Measurements from ENCODE around the gene SNTN.
"Not testable (repeated sequence)": the region's sequence is repeated elsewhere in the genome, so short reads cannot be mapped to it uniquely, and the experiment has no call there.

SNTN gene

DNA sequence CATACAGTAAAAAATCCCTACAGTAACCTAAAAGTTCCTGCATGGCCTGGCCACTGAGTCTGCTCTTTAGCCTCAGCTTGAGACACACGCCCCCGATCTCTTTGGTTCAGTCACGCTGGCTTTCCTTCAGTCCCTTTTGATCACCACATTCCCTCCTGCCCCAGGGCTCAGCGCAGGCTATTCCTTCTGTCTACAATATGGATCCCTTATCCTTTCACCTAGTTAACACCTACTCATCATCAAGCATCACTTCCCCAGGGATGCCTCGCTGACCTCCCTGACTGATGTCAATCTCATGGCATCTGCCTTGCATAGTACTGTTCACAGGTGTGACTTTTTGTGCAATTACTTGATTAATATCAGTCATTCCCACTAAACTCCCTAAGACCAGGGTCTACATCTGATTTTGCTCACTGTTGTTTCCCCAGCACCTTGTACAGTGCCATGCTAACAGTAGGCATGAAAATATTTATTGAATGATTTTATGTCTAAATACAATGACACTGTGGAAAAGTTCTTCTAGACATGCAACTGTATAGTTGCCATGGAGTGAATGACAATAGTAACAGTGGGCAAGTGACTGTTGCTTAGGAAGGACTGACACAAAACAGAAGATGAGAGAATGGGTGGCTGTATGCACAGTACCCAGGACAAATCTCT, at the start of gene SNTN:
SNTN (plus strand) TSS at position 610 of the 660 bp plus-strand sequence; CDS start at position 623, 13 bp downstream.
- no peak for DNase-seq

DNA sequence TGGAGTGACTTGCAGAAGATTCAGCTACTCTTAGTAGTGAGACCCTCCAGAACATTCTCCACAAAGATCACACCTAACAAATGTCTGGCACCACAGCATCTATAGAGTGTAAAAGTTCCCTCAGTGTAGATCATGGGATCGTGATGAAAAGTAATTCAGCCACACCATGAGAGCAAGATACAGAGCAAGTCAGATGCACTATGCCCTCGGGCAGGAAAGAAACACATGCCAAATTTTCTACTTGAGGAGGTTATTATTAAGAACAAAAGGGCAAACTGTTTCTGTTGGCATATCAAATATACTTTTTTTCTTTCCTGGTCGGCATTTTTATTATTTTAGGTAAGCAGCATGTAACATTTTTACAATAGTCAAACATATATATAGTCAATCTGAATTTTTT, 44.8 kb upstream of the SNTN start:
- DNase-seq = no peak

DNA sequence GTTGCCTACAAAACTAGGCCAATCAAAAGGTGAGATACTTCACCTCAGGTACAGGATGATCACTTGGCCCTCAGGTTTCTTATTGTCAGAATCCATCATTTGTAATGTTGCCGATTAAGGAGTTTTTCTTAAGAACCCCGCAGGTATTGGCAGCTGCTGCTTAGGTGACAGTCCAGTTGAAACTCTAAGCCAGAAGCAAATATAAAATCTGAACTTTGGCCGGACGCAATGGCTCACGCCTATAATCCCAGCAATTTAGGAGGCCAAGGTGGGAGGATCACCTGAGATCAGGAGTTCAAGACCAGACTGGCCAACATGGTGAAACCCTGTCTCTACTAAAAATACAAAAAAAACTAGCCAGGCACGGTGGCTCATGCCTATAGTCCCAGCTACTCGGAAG, 43.1 kb upstream of the SNTN start:
- DNase-seq = no peak

DNA sequence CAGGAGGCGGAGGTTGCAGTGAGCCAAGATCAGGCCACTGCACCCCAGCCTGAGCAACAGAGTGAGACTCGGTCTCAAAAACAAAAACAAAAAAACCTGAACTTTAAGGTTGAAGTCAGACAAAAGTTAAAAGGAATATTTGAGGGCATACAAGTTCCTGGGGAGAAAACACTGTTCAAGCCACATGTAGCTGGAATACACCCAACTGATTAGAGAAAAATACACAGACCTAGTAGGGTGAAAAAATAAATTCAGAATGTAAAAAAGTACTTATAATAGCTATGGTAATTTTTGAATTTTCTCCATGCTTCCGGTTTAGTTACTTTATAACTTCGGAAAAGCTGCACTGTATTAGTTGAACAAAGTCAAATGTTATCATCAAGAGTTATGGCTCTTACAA, 42.6 kb upstream of the SNTN start:
- DNase-seq = no peak

DNA sequence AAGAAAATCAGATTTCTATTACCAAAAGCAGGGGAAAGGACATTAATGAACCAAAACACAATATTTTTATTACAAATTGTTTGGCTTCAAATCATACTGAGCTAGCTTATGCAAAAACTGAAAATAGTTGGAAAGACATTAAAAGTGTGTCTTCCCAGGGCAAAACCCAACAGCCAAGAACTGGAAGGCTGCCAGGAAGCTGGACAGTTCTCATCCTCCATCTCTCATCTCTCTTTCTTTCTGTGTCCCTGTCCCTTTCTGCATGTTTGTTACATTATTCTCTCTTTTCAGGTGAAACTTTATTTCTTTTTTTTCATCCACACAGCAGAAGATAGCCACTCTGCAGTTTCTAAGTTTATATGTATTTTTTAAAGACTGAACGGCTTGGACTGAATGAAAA, 41.1 kb upstream of the SNTN start:
- DNase-seq = peak; percentile 9

DNA sequence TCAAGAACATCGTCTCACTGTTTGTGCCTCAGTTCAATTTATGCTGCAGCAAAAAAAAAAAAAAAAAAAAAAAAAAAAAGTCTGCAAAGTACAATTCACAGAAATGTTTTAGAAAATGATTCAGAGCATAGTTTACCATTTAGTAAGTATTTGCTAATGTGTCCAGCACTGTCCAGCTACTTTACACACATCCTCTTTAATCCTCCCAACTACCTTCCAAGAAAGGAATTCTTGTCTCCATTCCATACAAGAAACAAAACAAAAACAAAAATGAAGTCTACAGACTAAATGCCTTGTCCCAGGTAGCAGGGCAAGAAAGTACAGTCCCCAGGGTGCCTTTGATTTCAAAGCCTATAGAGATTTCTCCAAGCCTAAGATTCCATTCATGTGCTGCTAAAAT, 38.9 kb upstream of the SNTN start:
- DNase-seq = peak; percentile 61

DNA sequence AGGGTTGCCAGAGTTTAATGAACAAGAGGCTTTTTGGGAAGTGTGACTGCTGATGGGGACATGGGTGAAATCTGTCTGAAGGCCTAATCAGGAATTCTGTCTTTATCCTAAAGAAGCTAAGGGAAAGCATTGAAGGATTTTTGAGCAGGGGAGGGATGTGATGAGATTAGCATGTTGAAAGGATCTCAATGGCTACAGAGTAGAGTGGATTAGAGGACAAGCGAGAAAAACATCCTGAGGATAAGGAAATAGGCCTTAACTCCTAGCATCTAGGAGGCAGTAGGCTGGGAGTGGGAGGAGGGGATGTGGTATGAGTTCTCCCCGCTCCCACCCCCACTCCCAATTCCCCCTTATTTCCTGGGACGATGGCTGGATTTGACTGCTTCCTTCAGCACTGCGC, 35.1 kb upstream of the SNTN start:
- DNase-seq = no peak

DNA sequence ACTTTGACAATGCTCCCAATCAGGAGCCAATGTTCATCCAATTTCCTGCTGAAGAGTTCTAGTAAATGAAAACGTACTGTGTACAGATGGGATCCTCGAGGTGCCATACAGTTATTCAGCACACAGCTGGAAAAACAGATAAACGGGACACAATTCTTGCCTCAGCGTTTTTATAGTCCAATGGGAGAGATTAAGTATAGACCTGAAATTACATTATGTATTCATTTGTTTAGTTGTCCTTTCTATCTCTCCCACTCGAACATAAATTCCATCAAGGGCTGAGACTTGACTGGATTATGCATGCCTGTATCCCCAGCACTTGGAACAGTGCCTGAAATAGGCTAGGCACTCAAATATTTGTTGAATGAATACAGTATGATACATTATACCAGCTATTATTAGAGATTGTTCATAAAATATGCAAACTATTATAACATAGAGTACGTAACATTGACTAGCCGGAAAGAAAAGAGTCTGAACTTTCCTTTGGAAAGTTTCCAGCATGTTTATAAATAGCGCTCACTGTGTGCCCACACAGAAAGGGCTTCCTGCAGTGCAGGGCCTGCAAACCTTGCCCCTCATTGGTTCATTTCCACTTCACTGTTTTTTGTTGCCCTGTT, 27.4 kb upstream of the SNTN start:
- peak; percentile 98 for DNase-seq

DNA sequence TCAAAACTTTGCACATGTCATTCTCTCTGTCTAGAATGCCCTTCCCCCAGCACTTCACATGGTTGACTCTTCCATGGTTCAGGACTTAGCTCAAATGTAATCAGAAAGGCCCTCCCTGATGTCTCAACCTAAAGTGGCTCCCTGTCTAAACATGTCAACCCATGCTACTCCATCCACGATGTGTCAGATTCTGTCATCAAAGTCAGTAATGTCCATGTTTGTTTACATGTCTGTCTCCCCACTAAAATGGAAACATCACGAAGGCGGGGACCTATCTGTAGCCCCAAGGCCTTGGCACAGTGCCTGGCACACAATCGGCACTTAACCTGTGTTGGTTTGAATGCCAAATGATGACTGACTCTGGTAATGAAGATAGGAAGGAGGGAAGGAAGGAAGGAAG, 20.8 kb upstream of the SNTN start:
- DNase-seq = no peak

DNA sequence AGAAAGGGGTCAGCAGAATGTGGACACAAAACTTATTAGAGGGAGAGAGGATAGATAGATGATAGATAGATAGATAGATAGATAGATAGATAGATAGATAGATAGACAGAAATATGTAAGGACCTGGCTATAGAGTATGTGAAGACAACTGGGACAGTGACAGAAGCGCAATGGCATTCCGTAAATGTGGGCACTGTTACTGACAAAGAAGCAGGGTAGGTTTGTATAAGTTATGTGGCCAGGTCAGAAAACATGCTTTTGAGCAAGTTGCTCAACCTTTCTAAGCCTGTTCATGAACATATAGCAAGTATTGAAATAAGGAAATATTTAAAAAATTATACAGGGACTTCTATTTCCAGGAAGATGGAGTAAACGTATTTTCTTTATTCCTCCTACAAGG, 17.3 kb upstream of the SNTN start:
- DNase-seq = no peak

DNA sequence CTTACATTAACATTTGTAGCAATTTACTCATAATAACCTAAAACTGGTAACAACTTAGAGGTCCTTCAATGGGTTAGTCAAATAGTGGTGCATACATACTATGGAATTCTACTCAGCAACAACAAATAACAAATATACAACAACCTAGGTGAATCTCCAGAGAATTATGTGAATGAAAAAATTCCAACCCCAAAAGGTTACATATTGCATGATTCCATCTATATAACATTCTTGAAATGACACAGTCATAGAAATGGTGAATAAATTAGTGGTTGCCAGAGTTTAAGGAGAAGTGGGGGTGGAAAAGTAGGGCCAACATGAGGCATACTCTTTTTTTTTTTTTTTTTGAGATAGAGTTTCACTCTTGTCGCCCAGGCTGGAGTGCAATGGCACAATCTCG, 12.7 kb upstream of the SNTN start:
- DNase-seq = peak; percentile 59

DNA sequence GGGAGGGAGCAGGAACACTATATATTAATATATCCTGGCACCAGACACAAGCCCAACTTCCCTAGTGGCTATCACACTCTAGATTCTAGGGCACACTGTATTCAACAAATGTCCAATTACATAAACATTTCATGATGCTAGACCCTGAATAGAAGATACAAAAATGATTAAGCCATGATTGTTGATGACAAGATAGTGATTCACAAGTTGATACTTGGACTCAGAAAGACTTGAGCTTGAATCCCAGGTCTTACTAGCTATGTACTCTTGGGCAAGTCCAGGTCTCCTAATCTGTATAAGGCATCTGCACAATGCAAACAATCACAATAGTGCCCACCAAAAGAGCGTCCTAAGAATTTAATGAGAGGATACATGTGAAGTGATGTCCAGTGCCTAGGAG, 10.0 kb upstream of the SNTN start:
- no peak for DNase-seq

DNA sequence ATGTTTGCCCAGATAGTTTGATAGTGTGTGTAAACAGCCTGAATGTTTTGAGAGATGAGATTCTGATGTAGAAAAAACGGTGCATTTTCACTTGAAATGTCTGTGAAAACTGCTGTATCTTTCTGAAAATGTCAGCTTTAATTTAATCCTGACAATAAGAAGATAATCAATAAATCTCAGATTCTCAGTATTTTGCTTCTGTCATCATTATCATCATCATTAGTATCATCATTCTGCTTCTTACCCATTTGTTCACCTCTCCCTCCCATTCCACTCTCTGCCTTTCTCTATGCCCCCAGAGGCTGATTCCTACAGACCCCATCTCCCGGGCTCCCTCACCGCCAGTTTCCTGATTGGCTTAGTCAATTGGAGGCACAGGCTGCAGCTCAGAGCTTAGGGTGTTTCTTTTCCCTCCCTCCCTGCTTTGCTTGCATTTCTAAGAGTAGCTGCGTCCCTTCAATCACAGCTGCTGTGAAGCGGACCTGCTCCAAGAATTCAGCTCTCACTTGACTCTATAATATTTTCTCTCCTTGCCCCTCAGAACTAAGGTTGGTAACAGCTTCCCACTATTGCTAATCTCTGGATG, 8.2 kb upstream of the SNTN start:
- DNase-seq = no peak

DNA sequence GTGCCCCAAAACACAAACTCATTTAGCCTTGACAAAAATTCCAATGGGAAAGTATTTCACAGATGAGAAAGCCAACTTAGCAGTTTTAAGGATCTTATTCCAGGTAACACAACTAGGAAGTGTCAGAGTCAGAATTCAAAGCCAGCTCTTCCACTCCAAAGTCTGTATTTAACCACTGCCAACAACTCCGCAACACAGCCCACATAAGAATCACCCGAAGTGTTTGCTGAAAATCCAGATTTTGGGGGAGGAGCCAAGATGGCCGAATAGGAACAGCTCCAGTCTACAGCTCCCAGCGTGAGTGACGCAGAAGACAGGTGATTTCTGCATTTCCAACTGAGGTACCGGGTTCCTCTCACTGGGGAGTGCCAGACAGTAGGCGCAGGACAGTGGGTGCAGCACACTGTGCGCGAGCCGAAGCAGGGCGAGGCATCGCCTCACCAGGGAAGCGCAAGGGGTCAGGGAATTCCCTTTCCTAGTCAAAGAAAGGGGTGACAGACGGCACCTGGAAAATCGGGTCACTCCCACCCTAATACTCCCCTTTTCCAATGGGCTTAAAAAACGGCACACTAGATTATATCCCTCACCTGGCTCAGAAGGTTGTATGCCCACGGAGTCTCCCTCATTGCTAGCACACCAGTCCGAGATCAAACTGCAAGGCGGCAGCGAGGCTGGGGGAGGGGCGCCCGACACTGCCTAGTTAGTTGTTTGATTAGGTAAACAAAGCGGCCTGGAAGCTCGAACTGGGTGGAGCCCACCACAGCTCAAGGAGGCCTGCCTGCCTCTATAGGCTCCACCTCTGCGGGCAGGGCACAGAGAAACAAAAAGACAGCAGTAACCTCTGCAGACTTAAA, 7.3 kb upstream of the SNTN start:
- DNase-seq = not testable (repeated sequence)

DNA sequence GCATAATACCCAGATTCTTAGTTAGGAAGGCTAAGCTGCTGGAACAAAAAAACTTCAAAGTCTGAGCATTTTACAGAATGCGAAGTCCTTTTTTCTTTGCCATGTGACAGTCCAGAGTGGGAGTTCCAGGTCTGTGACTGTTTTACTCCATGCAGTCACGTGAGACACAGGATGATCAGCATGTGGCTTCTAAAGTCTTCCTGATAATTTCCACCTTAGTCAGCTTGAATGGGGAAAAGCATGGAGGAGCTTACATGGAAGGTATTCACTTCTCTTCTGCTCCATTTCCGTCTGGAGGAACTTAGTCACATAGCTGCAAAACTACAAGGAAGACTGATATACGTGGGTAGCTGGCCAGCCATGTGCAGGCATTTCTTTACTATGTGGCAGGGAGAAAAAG, 1.7 kb downstream of the SNTN start:
- DNase-seq = peak; percentile 49

DNA sequence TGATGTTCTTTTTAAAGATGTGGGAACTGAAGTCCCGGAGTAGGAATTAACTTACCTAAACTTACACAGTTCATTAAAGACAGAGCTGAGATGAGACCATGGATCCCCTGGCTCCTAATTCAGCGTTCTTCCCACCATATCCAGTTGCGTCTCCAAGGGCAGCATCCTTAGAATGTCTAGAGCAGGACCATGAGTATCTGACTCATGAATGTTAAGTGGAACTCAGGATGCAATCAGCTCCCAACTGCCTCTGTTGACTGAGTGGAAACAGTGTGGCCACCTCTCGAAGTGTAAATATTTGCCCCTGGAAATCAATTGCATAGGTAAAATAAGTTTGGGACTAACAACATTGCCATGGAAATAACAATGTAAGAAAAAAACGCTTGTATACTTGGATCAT, 2.5 kb downstream of the SNTN start:
- peak; percentile 40 for DNase-seq

DNA sequence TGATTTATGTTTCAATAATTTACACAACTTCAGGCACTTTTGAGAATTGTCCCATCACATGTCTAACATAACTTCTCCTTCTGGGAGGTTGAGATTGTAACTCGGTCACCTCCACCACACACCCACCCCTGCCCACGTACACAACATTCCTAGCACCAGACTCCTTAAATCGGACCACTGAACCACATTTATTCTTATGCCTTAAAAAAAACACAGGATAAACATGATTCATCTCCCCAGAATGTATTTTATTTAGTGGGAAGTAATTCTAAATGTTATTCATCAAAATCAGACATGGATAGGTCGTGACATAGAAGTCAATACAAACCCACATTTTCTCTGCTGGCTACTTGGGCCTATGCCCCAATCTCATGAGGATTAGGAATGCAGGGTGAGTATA, 3.0 kb downstream of the SNTN start:
- peak; percentile 96 for DNase-seq

DNA sequence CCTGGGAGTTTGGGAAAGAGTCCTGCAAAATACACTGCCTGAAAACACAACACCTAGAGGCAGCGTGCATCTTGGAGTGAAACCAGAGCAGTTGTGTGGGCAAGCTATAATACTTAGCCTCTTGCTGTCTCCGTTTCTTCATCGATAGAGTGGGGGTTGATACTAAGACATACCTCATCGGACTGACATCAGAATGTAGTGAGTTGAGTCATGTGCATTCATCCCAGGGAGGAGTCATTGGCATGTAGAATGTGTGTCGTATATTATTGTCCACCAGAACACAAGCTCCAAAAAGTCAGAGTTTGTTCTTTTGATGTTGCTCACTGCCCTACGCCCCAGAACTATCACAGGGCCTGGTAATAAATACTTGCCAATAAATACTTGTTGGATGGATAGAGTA, 4.3 kb downstream of the SNTN start:
- peak; percentile 92 for DNase-seq

DNA sequence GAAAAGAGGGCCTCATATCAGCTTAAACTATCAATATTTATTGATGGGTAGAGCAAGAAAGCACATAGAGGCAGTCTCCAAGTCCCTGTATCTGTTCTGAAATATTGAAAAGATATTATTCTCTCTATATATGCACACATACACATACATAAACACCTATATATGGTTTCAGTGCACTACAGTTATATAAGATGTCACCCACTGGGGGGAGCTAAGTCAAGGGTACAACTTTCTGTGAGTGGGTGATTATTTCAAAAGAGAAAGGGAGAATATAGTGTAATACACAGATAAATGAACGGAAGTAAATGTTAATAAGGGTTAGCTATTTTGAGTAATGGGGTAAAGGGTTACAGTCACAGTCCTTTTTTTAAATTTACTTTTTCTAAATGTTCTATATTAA, 8.8 kb downstream of the SNTN start:
- peak; percentile 33 for DNase-seq

DNA sequence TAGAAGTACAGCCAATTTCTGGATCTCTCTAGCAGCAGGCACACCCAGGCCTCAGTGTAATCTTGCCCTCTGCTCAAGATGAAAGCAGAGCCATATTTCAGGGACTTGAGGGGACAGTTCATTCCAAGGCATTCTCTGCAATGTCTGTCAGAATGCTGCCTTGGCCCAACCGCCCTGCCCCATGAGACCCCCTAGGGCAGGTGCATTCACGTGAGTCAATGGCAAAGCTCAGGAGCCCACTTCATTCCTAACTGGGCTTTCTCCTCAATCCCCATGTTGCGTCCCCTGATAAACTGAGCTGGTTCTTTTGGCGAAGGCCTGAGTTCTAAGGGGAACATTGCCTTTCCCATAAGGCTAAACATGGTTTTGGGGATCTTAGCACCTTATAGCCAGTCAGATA, 9.5 kb downstream of the SNTN start:
- no peak for DNase-seq

DNA sequence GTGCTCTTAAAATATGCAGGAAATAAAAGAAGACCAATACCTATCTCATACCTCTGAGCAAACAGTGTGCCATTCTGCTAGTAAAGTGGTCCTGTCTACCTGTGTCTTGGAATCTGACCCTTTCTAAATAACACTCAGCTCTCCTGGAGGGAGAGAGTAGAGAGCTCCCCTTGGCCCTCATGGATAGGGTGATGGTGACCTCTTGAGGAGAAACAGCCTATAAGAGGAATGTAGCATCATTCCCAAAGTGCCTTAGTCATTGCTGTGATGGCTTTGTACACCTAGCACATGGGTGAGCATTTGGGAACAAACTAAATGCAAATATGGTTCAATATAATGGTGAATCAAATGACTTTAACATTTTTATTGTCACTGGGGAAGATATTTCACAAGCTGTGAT, 10.0 kb downstream of the SNTN start:
- DNase-seq = no peak

DNA sequence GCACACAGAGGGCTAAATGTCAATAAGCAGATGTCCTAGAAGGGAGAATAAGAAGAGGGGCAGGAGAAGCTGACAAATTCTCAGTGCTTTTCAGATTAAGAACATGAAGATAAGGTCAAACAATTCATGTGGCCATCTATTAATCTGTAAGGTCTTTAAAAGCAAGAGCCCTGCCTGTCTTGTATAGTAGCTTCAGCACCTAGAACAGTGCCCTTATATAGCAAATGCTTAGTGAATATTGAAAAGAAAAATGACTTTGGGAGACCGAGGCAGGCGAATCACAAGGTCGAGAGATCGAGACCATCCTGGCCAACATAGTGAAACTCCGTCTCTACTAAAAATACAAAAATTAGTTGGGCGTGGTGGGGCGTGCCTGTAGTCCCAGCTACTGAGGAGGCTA, 18.1 kb downstream of the SNTN start:
- no peak for DNase-seq

DNA sequence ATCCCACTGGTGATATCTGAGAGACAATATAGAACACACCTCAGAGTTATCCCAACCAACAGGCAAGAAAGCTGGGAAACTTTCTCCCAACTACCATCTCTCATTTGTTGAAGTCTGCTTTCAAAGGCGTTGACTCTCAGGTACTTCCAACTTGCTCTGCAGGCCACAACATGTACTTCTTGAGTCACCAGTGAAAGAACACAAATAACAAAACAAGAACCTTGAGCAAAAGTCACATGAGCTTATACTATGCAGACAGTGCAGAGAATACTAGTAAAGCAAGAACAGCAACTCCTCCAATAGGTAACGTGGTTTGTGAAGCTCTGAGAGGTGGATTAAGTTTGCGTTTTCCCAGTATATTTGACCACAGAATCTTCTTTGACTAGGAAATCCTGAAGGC, 20.6 kb downstream of the SNTN start:
- no peak for DNase-seq

DNA sequence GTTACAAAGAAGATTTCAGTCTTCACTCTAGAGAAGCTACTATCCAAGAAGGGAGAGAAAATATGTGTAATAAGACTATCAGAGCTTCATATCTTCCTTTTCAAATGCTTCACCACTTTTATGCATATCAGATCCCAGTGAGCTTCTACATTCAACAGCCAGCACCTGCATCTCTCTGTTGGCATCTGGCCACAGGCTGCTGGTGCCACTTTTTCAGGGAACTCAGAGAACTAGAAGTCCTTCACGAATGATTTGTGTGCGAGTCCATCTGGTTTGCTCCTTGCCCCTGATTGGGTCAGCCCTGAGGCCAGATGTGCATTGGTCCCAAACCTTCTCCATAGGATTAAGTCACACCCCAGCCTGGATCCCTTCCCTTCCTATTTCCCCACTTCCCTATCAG, 22.1 kb downstream of the SNTN start:
- DNase-seq = no peak
